Measurements from ENCODE around the gene KCNH1.

GRCh38 chr1:210707300-210708240 lies 426.4 kb downstream of the KCNH1 start:
- TF ChIP-seq CTCF (conservative IDR thresholded peaks at IDR 0.05; ENCODE audit: low read depth, low read length): no peak
- no peak for TF ChIP-seq EZH2 (IDR thresholded peaks at IDR 0.05; ENCODE audit: borderline replicate concordance, low read depth, low read length, poor library complexity, severe bottlenecking)

Measured in A673 (cell line).